GM12875 (cell line): ENCODE results near the gene NXPH4.

ENCODE experiments used
- H3K4me3 ChIP-seq: one replicate; pipeline ENCODE4 v1.5.1; 2011; ENCODE audit warnings: low read depth, low read length, control low read depth
- CTCF ChIP-seq: IDR thresholded peaks from 2 replicates; pipeline ENCODE4 v1.5.1; 2011; ENCODE audit warnings: low read depth, mild to moderate bottlenecking, control low read depth, inconsistent platforms, low read length, moderate library complexity, borderline replicate concordance; ENCODE audit not compliant: insufficient read depth

The NXPH4 gene

GRCh38 chr12:57177354-57177753 is 39.2 kb upstream of the NXPH4 start:
- no peak overlapping the region for H3K4me3 ChIP-seq
- no peak for TF ChIP-seq CTCF

GRCh38 chr12:57178213-57178612 is 38.4 kb upstream of the NXPH4 start:
- no peak overlapping the region for H3K4me3 ChIP-seq
- no peak for TF ChIP-seq CTCF

- no peak for TF ChIP-seq CTCF
- H3K4me3 ChIP-seq, result no peak overlapping the region
Measured at GRCh38 chr12:57179331-57180086, 37.1 kb upstream of the NXPH4 start.

DNA sequence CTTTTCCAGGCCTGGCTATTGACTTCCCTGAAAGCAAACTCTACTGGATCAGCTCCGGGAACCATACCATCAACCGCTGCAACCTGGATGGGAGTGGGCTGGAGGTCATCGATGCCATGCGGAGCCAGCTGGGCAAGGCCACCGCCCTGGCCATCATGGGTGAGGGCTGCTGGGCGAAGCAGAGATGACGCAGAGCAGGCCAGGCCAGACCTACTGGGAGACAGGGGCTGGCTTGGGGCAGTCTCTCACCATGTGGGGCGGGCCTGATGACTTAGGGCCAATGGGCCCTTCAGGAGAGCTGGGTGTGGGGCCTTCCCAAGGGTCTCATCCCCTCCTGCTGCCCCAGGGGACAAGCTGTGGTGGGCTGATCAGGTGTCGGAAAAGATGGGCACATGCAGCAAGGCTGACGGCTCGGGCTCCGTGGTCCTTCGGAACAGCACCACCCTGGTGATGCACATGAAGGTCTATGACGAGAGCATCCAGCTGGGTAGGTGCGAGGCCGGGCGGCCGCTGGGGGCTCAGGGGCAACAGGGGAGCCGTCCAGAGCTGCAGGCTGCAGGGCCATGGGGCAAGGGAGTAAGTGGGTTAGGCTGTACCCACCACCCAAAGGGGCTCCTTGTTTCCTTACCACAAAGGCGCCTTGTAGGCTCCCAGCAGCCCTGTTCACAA is 36.1 kb upstream of the NXPH4 start:
- TF ChIP-seq CTCF, result no peak
- no peak overlapping the region for H3K4me3 ChIP-seq

- no peak overlapping the region for H3K4me3 ChIP-seq
- no peak for TF ChIP-seq CTCF
Measured at GRCh38 chr12:57181072-57181471, 35.5 kb upstream of the NXPH4 start.

GRCh38 chr12:57181561-57182155 is 34.9 kb upstream of the NXPH4 start:
- TF ChIP-seq CTCF, result no peak
- no peak overlapping the region for H3K4me3 ChIP-seq
